Measurements from ENCODE around the gene SNPH.

SNPH gene

DNA sequence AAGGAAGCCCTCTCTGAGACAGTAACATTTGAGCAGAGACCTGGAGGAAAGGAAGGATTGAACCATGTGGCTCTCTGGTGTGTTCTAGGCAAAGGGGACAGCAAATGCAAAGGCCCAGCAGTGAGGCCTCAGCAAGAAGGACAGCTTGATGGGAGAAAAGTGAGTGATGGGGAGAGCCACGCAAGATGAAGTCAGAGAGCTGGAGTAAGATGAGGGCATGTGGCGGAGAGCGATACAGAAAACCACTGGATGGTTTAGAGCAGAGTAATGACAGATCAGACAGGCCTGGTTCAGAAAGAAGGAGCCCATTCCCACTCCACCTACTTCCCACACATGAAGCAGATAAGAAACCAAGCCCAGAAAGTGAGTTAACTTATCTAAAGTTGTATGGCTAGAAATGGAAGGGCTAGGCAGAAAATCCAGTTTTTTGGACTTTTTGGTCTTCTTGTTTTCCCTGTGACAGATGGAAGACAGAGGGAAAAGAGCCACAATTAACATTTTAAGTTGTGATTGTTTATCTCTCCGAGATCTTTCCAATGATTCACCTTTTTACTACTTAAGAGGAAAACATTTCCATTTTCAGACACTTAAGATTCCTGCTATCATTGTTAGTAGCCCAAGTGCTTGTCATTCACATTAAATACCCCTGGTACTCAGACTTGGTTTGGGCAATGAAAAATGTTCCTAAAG lies 723 bp upstream of the SNPH start:
- no peak for DNase-seq

DNA sequence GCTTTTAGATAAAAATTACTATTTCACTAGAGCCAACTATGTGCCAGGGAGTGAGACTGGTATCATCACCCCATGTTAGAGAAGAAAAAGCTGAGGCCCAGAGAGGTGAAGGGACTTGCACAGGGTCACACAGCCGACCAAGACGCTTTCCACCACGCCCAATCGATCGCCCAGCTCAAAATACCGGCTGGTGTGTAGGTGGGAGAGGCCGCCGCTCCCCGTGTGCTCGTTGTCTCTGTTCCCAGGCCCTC lies 253 bp upstream of the SNPH start:
- DNase-seq: no peak

DNA sequence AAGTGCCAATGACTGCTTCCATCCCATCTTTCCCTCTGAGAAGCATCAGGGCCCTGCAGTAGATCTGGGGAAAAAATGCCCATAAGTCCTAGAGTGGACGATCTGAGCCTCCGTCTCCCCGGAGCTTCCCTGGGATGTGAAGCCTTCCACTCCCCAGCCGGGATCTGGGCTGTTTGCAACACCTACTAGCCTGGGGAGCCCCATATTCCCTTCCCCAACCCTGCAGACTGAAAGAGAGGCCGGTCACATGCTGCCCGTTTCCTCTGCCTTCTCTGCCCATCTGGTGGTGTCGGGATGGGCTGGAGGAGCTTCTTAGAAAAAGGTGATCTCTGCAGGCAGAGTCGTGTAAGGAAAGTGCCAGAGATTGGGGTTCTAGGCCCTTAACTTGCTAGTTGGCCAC lies 1.1 kb downstream of the SNPH start:
- no peak for DNase-seq

DNA sequence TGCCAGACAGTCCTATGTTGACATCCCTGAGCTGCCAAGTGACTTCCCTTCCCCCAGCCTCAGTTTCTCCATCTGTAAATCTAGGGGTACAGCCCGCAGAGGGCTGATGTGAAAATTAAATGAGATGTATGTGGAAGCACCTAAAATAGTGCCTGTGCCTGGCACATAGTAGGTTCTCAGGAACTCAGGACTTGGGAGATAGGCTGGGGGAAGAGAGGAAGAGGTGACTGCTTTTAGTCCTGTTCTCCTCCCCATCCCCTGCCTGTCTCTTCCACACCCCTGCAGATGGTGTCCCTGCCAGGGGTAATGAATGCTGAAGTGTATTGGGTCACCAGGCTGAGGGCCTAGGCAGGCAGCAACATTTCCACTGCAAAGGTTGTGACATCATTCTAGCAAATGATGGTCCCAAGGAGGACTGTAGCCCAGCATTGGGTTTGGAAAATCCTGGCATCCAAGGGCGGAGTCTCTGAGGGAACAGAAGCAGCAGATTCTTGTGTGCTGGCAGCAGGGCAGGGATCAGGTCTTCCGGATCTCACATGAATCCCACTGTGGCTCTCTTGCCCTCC lies 1.8 kb downstream of the SNPH start:
- DNase-seq: no peak

DNA sequence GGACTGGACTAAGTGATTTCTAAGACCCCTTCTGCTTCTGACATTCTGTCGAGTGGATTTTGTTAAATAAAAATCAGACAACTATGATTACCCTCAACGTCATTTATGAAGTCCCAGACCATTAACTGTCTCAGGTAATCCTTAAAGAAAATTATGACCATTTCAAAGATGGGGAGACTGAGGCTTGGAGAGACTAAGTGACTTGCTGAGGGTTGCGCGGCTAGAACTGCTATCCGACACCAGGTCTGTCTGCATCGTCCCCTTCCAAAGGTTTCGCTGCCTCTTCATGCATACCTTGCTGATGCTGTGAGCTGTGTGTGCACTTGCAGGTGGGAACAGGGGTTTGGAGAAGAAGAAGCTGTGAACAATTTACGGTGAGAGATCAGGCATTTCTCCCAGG lies 3.1 kb downstream of the SNPH start:
- no peak for DNase-seq

DNA sequence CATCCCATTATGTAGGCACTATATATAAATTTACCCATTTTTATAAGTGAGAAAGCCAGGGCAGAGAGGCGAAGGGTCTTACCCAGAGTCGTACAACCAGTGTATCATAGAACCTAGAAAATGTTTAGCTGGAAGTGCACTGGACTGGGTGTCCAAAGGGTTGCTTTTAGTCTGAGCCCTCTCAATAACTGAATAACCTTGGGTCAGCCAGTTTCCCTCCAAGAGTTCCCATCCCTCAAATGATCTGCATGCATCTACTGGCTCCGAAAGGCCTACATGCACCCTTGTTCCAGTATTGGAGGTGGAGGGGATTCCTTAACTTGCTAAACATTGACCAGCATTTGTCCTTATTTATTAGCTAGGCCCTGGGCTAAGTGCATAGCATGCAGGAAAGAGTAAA lies 3.8 kb downstream of the SNPH start:
- DNase-seq: no peak

DNA sequence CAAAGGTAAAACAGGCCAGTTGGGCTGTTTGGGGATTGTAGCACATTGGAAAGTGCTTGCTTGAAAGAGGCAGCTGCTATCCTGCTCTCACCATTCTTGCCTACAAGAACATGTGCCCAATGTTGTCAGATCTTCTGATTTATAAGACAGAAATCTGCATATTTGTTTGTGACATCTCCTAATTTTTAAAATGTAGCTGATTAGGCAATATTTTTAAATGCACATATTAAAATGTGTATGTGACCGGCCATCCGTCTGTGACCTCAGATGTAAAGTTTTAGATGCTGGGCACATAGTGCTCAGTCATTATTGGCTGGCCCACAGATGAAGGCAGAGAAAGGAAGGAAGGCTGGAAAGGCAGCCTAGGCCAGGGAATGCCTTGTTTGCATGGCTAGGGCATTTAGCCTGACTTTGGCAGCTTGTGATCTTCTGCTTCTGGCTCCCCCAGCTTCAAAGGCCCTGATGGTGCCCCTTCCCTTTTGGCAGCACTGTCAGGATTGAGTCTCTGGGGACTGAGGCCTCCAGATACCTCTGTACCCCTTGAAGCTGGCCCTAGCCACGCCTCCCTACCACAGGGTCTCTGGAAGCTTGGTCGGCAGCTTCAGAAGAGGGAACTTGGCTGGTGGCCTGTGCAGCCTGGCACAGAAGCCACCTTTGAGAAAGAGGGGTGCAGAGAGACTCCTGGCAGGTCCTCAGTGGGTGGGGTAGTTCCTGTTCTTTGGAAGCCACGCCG lies 6.4 kb downstream of the SNPH start:
- DNase-seq: no peak

DNA sequence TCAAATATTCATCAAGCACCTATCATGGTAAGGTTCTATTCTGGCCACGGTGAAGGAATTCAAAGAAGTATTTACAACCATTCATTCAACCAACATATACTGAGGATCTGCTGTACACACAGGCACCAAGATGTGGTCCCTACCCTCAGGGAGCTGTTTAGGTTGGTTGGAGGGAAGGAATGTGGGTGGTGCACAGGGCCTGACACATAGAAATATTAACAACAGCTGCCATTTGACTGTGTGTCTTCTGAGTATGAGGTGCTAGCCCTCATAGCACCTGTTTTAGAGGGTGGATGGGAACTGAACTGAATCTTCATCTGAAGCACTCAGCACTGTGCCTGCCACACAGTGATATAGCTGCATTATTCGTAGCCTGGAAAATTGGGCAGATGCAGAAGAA lies 7.3 kb downstream of the SNPH start:
- DNase-seq: no peak

DNA sequence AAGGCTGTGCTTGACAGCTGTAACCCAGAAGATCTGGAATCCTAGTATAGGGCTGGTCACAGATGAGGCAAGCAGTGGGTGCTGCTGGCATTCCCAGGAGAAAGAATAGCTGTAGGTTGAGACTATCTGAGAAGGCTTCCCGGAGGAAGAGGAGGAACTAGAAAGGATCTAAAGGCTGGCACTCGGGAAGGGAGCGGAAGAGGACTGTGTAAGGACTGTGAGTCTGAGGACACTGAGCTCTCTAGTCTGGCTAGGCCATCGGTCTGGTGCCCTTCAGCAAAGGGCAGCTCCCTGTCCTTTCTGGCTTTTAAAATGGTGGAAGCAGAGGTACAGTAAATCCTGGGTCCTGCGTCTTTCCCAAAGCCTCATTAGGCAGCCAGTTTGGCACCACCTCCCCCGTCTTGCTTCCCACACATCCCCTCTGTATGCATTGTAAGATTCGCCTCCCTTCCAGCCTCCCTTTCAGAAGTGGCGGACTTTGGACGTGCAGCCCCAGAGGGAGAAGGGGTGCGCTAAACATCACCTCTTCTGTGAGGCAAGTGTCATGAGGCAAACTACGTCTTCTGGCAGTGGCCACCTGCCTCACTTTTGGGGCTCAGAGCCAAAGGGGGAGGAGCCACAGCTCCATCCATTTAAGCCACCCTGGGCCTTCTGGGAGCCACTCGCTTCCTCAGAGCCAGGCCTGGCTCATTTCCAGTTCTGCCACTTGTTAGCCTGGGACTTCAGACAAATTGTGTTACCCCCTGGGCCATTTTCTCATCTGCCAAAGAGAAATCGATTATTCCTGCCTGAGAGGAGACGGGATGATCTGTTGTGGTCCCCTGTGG lies 8.6 kb downstream of the SNPH start:
- DNase-seq: no peak

DNA sequence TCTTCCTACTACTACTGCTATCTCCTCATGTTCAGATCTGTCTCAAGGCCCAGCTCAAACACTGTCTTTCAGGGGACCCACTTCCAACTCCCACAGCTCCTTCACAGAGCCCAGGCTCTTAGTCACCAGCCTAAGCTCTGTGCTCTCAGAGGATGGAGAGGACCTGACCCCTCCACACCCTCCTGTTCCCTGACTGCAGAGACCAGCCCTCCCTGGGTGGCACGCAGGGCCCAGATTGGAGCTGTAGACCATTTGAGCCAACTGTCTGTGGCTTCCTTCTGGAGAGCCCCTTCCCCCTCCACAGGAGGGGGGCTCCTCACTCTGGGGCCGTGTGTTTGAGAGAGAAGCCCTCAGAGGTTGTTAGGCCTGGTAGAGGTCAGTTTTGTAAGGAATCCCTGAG lies 9.8 kb downstream of the SNPH start:
- DNase-seq: no peak

DNA sequence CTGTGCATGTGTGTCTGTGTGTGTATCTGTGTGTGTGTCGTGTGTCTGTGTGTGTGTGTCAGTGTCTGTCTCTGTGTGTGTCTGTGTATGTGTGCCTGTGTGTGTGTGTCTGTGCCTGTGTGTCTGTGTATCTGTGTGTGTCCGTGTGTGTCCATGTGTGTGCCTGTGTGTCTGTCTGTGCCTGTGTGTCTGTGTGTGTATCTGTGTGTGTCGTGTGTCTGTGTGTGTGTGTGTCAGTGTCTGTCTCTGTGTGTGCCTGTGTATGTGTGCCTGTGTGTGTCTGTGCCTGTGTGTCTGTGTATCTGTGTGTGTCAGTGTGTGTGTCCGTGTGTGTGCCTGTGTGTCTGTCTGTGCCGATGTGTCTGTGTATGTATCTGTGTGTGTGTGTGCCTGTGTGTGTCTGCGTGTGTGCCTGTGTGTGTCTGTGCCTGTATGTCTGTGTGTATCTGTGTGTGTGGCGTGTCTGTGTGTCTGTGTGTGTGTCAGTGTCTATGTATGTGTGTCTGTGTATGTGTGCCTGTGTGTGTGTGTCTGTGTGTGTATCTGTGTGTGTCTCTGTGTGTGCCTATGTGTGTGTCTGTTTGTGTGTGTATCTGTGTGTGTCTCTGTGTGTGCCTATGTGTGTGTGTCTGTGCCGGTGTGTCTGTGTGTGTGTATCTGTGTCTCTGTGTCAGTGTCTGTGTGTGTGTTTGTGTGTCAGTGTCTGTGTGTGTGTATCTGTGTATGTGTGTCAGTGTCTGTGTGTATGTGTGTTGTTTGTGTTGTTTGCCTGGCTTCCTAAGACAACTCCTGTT lies 11.6 kb downstream of the SNPH start:
- DNase-seq: no peak

DNA sequence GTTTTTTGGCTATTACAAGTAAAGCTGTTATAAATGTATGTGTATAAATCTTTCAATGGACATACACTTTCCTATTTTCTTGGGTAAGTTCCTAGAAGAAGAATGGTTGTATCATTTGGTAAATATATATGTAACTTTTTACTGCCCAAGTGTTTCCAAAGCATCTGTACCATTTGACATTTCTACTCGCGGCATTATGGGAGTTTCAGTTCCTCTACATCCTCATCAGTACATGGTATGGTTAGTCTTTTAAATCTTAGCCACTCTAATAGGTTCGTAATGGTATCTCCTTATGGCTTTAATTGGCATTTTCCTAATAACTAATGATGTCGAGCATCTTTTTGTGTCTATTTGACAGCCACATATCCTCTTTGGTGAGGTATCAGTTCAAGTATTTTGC lies 12.9 kb downstream of the SNPH start:
- no peak for DNase-seq

DNA sequence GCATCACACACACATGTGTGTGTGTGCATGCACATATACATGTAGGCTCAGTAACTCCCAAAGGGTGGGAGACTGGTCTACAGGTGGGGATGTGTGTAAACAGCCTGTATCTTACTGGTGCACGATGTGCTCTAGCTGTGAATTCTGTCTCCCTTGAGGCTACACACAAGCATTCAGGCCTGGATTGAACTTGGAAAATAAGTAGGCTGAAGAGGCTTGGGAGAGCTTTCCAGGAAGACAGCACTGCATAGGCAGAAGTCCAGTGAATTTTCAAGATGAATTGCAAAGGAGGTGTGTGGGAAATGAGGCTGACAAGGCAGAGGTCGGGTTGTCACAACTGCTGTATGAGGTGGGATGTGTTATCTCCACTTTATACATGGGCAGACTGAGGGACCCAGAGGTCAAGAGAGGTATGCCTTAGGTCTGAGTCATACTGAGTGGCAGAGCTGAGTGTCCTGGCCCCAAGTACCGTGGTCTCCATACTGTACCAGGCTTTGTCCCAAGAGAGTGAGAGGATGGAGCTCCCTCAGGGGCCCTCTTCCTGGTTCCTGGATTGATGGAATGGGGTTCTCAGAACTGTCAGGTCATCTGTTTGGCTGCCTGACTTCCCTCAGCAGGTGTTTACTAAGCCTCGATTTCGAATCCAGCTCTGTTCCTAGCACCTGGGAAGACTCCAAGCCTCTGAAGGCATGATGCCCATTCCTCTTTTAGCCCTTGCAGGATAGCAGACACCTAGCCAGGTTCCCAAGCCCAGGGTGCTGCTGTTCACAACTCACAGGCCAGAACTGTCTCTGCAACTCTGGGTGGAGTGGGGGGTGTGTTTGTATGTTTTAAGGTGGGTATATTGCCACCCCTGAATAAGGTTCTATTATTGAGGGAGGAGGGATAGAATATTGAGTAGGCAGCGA lies 14.4 kb downstream of the SNPH start:
- no peak for DNase-seq

DNA sequence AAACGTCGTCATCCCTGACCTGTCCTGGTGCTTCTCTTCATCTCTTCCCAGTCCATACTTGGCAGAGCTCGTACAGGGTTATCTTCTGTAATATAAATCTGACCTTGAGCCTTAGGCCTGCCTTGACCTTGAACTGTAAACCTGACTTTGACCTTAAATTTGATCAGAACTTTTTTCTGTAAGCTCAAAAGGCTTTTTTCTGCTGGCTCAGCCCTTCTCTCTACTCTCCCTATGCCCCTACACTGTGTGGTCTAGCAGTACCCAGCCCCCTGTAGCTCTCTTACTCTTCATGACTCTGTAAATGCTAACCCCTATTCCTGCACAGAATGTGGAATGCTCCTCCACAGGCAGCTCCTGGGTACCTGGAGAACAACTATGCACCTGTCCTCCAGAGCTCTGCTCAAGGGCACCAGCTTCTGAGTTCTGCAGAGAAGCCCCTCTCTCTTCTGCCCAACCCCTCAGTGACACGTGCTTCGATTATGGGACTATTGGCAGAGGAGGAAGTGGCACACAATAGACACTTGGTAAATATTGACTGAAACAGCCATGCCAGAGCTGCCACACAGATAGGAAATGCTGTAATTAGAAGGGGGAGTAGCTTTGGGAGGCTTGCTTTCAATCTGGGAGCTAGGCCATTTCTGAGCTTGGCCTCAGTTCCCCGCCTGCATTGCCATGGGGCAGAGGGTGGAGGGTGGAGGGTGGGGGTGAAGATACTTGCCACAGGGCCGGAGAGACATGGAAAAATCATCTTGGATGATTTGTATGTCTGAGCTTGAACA lies 15.4 kb downstream of the SNPH start:
- no peak for DNase-seq

DNA sequence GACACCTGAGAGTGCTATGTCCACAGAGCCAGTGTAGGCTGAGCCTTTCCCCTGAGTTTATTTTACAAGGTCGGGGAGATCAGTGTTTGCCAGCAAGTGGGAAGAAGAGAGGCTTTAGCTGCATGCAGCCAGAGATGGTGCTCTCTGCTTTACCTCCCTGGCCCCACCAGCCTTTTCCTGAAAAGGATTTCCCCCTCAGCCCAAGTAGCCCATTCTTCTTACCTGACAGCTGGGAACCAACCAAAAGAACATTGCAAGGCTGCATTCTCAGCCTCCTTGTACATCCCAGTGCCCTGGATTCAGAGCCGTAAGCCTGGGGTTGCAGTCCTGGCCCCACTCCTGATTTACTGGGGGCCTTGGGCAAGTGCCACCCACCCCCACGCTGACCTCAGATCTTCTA lies 16.9 kb downstream of the SNPH start:
- DNase-seq: no peak

DNA sequence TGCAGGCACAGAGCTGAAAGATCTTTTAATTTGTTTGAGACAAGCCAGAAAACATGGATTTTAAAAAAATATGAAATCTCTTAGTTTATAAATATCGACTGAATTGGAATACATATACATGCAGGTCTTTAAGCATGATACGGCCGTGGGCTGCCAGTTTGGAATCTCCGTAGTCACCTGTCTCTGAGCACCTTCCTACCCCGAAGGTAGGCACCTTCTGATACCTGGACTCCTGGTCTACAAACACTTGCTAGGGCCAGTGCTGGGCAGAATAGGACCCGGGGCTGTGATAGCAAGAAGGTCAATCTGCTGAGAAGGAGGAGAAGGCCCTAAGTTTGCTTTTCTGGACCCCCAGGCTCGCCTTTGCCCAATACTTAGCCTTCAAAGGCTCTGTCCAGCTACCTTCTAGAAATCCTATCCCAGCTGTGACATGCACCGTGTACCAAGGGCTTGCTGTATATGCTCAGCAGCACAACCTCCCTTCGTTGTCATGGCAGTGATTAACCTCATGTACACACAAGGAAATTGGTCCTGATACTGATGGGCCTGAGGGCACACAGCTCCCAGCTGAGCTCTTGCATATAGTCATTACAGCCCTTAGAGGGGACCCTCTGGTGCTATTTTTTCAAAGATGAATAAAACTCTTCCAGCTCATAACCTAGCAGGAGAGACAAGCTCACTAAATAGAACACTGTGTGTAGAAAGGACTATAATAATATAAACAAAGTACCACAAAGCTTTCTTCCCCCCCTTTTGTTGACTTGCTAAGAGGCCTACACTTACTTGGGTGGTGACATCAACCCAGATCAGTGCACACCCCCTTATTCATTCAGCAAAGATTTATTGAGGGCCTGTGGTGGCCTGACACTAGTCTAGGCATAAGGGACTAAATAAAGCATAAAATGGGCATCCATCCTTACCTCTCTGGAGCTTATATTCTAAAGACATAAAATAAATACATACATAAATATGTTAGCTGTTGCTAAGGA lies 17.7 kb downstream of the SNPH start:
- DNase-seq: no peak

DNA sequence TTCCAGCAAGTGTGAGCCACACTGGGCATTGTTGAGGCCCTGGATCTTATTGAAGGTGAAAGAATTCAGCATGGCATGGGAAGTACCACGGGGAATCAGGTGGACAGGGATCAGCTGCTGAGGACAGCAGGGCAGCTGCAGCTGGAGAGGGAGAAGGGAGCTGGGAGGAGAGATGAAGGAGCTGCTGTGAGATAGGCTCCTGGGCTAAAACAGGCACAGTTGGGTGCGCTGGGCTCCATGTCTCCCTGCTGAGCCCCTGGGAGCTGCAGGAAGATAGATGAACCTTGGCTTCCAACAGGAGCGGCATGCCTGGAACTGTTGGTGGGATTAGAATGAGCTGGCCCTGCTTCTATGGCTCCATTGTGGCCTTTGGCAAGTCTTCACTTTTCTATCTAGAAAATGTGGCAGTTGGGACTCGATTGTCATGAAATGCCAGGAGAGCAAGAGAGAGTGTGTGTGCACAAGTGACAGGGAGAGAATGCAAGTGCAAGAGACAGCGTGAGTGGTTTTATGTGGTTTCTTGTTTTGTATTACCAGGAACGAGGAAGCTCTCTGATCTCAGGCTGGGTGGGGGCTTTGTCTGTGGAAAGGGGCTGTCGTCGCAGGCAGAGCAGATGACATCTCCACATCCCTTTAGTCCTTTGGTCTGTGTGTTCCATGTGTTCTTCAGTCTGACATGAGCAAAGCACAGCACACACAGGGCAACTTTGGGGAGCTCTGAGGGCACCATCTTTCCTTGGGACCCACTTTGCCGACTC lies 20.4 kb downstream of the SNPH start:
- DNase-seq: no peak

DNA sequence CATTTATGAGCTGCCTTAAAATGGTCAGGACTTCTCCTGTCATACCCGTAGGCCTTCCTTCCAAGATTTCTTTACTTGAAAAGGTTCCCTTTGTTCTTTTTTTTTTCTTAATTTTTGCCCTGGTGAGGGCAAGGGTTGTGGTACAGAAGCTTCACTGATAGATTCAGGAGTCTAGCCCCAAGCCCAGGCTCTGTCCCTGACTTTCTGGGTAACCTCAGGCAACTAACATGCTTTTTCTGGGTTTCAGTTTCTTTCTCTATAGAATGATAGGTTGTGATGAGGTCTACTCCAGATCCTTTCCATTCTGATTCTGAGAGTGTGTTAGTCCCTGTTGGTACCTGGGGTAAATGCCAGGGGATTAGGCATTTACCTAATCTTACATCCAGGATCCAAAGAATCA lies 21.2 kb downstream of the SNPH start:
- no peak for DNase-seq

Measured in GF-D8 (cell line).